ENCODE results near the gene R3HDML. TPM values are rescaled to one million over a fixed set of nuclear protein-coding genes. Genes with fewer than 3 reads are reported as not detected.

The R3HDML gene
- total and polyA plus RNA-seq, 10 of the 15 experiments (the other 5 are each of a cell fraction or from before 2014, with no cell fraction given), result not detected

- intact Hi-C loops (cut with micrococcal nuclease; ENCODE audit: unreplicated experiment) (no loop called here), in situ Hi-C loops (cut with MboI) (no loop called here)
- no peak overlapping the region for H2AFZ ChIP-seq (ENCODE audit: control insufficient read depth, low read depth, low read length)
- no peak for TF ChIP-seq POLR2AphosphoS5 (IDR thresholded peaks at IDR 0.05; ENCODE audit: low read length)
- TF ChIP-seq ZNF592 (IDR thresholded peaks at IDR 0.05), result no peak
- no peak for TF ChIP-seq BACH1 (IDR thresholded peaks at IDR 0.05; ENCODE audit: borderline replicate concordance)
- no peak for TF ChIP-seq CHD4 (IDR thresholded peaks at IDR 0.05)
- TF ChIP-seq JUNB (IDR thresholded peaks at IDR 0.05), result no peak
- TF ChIP-seq SKIL (IDR thresholded peaks at IDR 0.05; ENCODE audit: low read depth, poor library complexity, severe bottlenecking), result no peak
- no peak for TF ChIP-seq IKZF2 (IDR thresholded peaks at IDR 0.05)
- no peak for TF ChIP-seq KAT2A (conservative IDR thresholded peaks at IDR 0.05; ENCODE audit: control insufficient read depth, low read depth, low read length)
- no peaks in the 10 kb centered on the region for H3K9me3 ChIP-seq (replicated peaks; ENCODE audit: control insufficient read depth, insufficient read depth, low read length)
- H3K79me2 ChIP-seq (ENCODE audit: control insufficient read depth, insufficient read depth, low read length), result no peaks in the 10 kb centered on the region
- ChIA-PET RAD21 (ENCODE audit: unreplicated experiment) (no interaction called here), POLR2A (no interaction called here), SMC1A (ENCODE audit: uncharacterized antibody, unreplicated experiment) (interaction anchor here (0.7 kb wide), 1 partner anchor 128 kb away, joined by 3 read pairs; no protein-coding TSS in a partner anchor), CTCF (interaction anchor here (1.1 to 2.5 kb wide), 7 partner anchors 71 to 343 kb away, joined by 3 to 12 read pairs (median 9); partner anchors contain the start of gene SERINC3)
- BruUV-seq (replicated peaks), result no TSS peak
- FAIRE-seq (no peak), ATAC-seq (no peak), DNase-seq (ENCODE audit: low read depth, low spot score) (no peak)
- no peak overlapping the region for H3K4me3 ChIP-seq
- WGBS (ENCODE audit: insufficient coverage, insufficient replicate concordance, low lambda C conversion rate, missing lambda C conversion rate), result 33% methylated on average over 5 of the region's 5 CpGs
- H3K4me2 ChIP-seq (ENCODE audit: control insufficient read depth, insufficient read depth), result no peak overlapping the region
- H3K4me1 ChIP-seq (ENCODE audit: control insufficient read depth, insufficient read depth, low read length), result no peaks in the 10 kb centered on the region
- no peak overlapping the region for H3K27ac ChIP-seq (ENCODE audit: control insufficient read depth, insufficient read depth)
- H3K36me3 ChIP-seq (ENCODE audit: control insufficient read depth in 2 of 2, insufficient read depth in 2 of 2, low read length in 1 of 2), result no peaks in the 10 kb centered on the region
- H4K20me1 ChIP-seq (ENCODE audit: control insufficient read depth, insufficient read depth), result no peaks in the 10 kb centered on the region
- peaks cover 1 to 6% of the 10 kb centered on the region in 2 experiments; a peak in 3 of 4 replicates for H3K27me3 ChIP-seq (replicated peaks in 1 of 2; ENCODE audit: control insufficient read depth in 2 of 2, insufficient read depth in 2 of 2, low read length in 1 of 2)
- H3K9ac ChIP-seq (ENCODE audit: control insufficient read depth, insufficient read depth, low read length), result no peak overlapping the region
Observed at GRCh38 chr20:44390280-44390679, 53.4 kb downstream of the R3HDML start.
